K562 (cell line): ENCODE results near the gene LIN28B. TPM values are rescaled to one million over a fixed set of nuclear protein-coding genes. Genes with fewer than 3 reads are reported as not detected.

ENCODE experiments used
- ATAC-seq: fragments of 200-7000 bp; cut with Tn5 transposase; 3 replicates; pipeline ENCODE4 v1.9.1; 2020; ENCODE audit warnings: moderate library complexity
- BruUV-seq: library from RNA; stranded (reverse); fragments of 400-500 nt; replicated peaks from 2 replicates; lab custom pipeline; 2021; lab: Mats Ljungman, UMichigan
- CTCF ChIA-PET: fragments of 300-600 bp; formaldehyde crosslinking; extraction: SDS; loops from one replicate; lab custom pipeline; 2021; ENCODE audit warnings: low intra/inter-chr PET ratio; lab: Yijun Ruan, JAX
- POLR2A ChIA-PET: fragments of 300-600, 350-650 bp; sonication (Branson Sonifier 250); formaldehyde crosslinking; extraction: SDS; loops from one replicate; lab custom pipeline; 2021; ENCODE audit warnings: antibody characterized with exemption, inconsistent platforms; lab: Yijun Ruan, JAX
- DNase-seq, 4 experiments: peaks; one replicate each; pipeline versions ENCODE4 v3.0.0 to v3.0.0-alpha.2; 2011 to 2018; ENCODE audit warnings: low spot score in 3 of 4, mixed read lengths in 3 of 4; ENCODE audit errors: extremely low read depth in 1 of 4
- FAIRE-seq: peaks from 2 replicates; lab custom pipeline; 2011; peaks lifted over from hg19 to GRCh38; lab: Jason Lieb, UNC
- H2AFZ ChIP-seq: 2 replicates; pipeline ENCODE4 v1.6.0; 2011; ENCODE audit warnings: low read depth, low read length, control low read depth, inconsistent platforms
- H3K27ac ChIP-seq: fragments of 200-600 bp; 3 replicates; pipeline ENCODE4 v1.8.0; 2011; ENCODE audit warnings: low read depth, mild to moderate bottlenecking, control low read depth, inconsistent platforms, low read length, moderate library complexity, mixed read lengths; ENCODE audit errors: extremely low read depth
- H3K27me3 ChIP-seq, 2 experiments: fragments of 300-600 bp in 1 of 2; 2 replicates in 1 of 2; 3 replicates in 1 of 2; pipeline versions ENCODE4 v1.6.0 to v1.8.0; 2011; ENCODE audit warnings: inconsistent platforms in 2 of 2, low read length in 2 of 2, mild to moderate bottlenecking in 1 of 2, mixed read lengths in 1 of 2, moderate library complexity in 1 of 2; ENCODE audit not compliant: control insufficient read depth in 2 of 2, insufficient read depth in 2 of 2
- H3K36me3 ChIP-seq: fragments of 300-600 bp; 3 replicates; pipeline ENCODE4 v1.8.0; 2011; ENCODE audit warnings: mild to moderate bottlenecking, low read length, inconsistent platforms; ENCODE audit not compliant: control insufficient read depth, insufficient read depth
- H3K4me1 ChIP-seq, 2 experiments: fragments of 200-600 bp in 1 of 2; replicated peaks in 1 of 2; 2 replicates in 1 of 2; 3 replicates in 1 of 2; pipeline versions ENCODE4 v1.5.1 to v1.8.0; 2011; ENCODE audit warnings: inconsistent platforms in 2 of 2, low read length in 2 of 2, mild to moderate bottlenecking in 1 of 2, mixed read lengths in 1 of 2, moderate library complexity in 1 of 2; ENCODE audit not compliant: control insufficient read depth in 2 of 2, insufficient read depth in 2 of 2
- H3K4me2 ChIP-seq: 2 replicates; pipeline ENCODE4 v1.6.1; 2011; ENCODE audit warnings: low read length, control low read depth, inconsistent platforms, mixed read lengths; ENCODE audit not compliant: insufficient read depth
- H3K4me3 ChIP-seq: fragments of 200-600 bp; sonication (generic), shearing (Covaris generic); 2 replicates; pipeline ENCODE4 v1.5.1; 2016; ENCODE audit warnings: control low read depth, inconsistent platforms
- H3K79me2 ChIP-seq: fragments of 200-600 bp; 3 replicates; pipeline ENCODE4 v1.8.0; 2011; ENCODE audit warnings: low read length, inconsistent platforms; ENCODE audit not compliant: control insufficient read depth, insufficient read depth
- H3K9ac ChIP-seq, 2 experiments: 2 replicates each; pipeline versions ENCODE4 v1.6.0 to v1.6.1; 2011; ENCODE audit warnings: low read depth in 2 of 2, low read length in 2 of 2, control low read depth in 1 of 2, inconsistent platforms in 1 of 2, mild to moderate bottlenecking in 1 of 2, mixed read lengths in 1 of 2; ENCODE audit not compliant: insufficient read depth in 1 of 2
- H3K9me1 ChIP-seq: one replicate; pipeline ENCODE4 v1.6.0; 2011; ENCODE audit warnings: inconsistent platforms, mild to moderate bottlenecking, low read length, moderate library complexity; ENCODE audit not compliant: control insufficient read depth, insufficient read depth
- H3K9me3 ChIP-seq: replicated peaks from 2 replicates; pipeline ENCODE4 v1.5.1; 2011; ENCODE audit warnings: low read depth, low read length, inconsistent platforms; ENCODE audit not compliant: control insufficient read depth, insufficient read depth
- H4K20me1 ChIP-seq: replicated peaks from 2 replicates; pipeline ENCODE4 v1.6.1; 2011; ENCODE audit warnings: low read length, inconsistent platforms, mixed read lengths; ENCODE audit not compliant: control insufficient read depth, insufficient read depth
- BRD4 ChIP-seq: fragments of 200-600 bp; sonication (generic); IDR thresholded peaks from 2 replicates; pipeline ENCODE4 v1.6.1; 2017; ENCODE audit warnings: inconsistent platforms
- ELF4 ChIP-seq: fragments of 450-650 bp; formaldehyde crosslinking; IDR thresholded peaks from 2 replicates; pipeline ENCODE4 v1.4.0; 2022; ENCODE audit warnings: missing genetic modification characterization
- ELK1 ChIP-seq: sonication (generic); formaldehyde crosslinking; IDR thresholded peaks from 2 replicates; pipeline ENCODE4 v1.8.1; 2022; ENCODE audit warnings: missing genetic modification reagents
- GABPB1 ChIP-seq: sonication (generic); formaldehyde crosslinking; IDR thresholded peaks from 2 replicates; pipeline ENCODE4 v1.8.0; 2022; ENCODE audit warnings: mild to moderate bottlenecking, missing genetic modification reagents
- HNRNPK ChIP-seq: fragments of 200-400 bp; formaldehyde crosslinking; IDR thresholded peaks from one replicate; pipeline ENCODE4 v1.6.1; 2018; ENCODE audit warnings: mild to moderate bottlenecking, low read depth, low read length; ENCODE audit not compliant: poor library complexity, severe bottlenecking
- IRF1 ChIP-seq: sonication (generic); formaldehyde crosslinking; IDR thresholded peaks from 2 replicates; pipeline ENCODE4 v1.8.0; 2022; ENCODE audit warnings: missing genetic modification reagents, mild to moderate bottlenecking, borderline replicate concordance
- IRF9 ChIP-seq: fragments of 450-650 bp; IDR thresholded peaks from 2 replicates; pipeline ENCODE4 v1.6.1; 2016; ENCODE audit warnings: missing biosample characterization, missing genetic modification characterization
- MTF1 ChIP-seq: fragments of 250-450 bp; sonication (Bioruptor Pico); IDR thresholded peaks from 2 replicates; pipeline ENCODE4 v1.9.0; 2021; ENCODE audit warnings: moderate library complexity, mild to moderate bottlenecking, inconsistent platforms, borderline replicate concordance
- NFXL1 ChIP-seq: fragments of 450-650 bp; formaldehyde crosslinking; IDR thresholded peaks from 2 replicates; pipeline ENCODE4 v1.4.0; 2021; ENCODE audit warnings: mild to moderate bottlenecking
- RFX1 ChIP-seq: fragments of 450-650 bp; IDR thresholded peaks from 2 replicates; pipeline ENCODE4 v1.6.1; 2016; ENCODE audit warnings: mild to moderate bottlenecking, moderate library complexity
- SFPQ ChIP-seq: fragments of 200-400 bp; formaldehyde crosslinking; IDR thresholded peaks from 2 replicates; pipeline ENCODE4 v1.6.1; 2017; ENCODE audit warnings: mild to moderate bottlenecking, low read depth, low read length, moderate library complexity
- TEAD4 ChIP-seq, 2 experiments: sonication (generic) in 1 of 2; formaldehyde crosslinking in 1 of 2; IDR thresholded peaks; 2 replicates each; pipeline versions ENCODE4 v1.6.1 to v1.8.0; 2012 to 2022; ENCODE audit warnings: borderline replicate concordance in 1 of 2, inconsistent platforms in 1 of 2, low read length in 1 of 2, mild to moderate bottlenecking in 1 of 2, missing genetic modification reagents in 1 of 2
- ZNF175 ChIP-seq: fragments of 200-800 bp; sonication (Bioruptor generic); IDR thresholded peaks from 2 replicates; pipeline ENCODE4 v1.6.1; 2016; ENCODE audit warnings: low read depth, mild to moderate bottlenecking, missing genetic modification characterization, missing compliant biosample characterization
- WGBS: fragments of 100-300 bp; shearing (Covaris generic); methylation state at CpG from one replicate; pipeline ENCODE4 v1.1.6; 2016; ENCODE audit warnings: low coverage, mixed read lengths; ENCODE audit not compliant: insufficient coverage; ENCODE audit errors: missing lambda C conversion rate; 5-methylcytosine and 5-hydroxymethylcytosine counted together
- in situ Hi-C: fragments of 300-500 bp; cut with MboI; formaldehyde crosslinking; loops from 4 replicates; pipeline ENCODE4 v1.15.0; 2018; ENCODE audit warnings: inconsistent platforms, mixed read lengths
- intact Hi-C: fragments of 100-400 bp; cut with micrococcal nuclease; formaldehyde crosslinking; loops from 2 replicates; pipeline ENCODE4 v1.14.2; 2022
- polyA plus RNA-seq, 8 experiments: library from polyadenylated mRNA; depleted of rRNA in 4 of 8; stranded (reverse) in 5 of 8; unstranded in 3 of 8; fragments of >200 nt; fragmentation: Nextera tagmentation in 2 of 8; fragmentation: Illumina TruSeq in 1 of 8; extraction: Ambion mirVana in 2 of 8; extraction: Trizol in 1 of 8; gene quantifications; 2 replicates each; pipeline versions ENCODE4 v1.2.1 to v1.2.3, GENCODE V29; 2011 to 2014; ENCODE audit warnings: inconsistent platforms in 1 of 8, missing spikeins in 1 of 8
- total RNA-seq, 7 experiments: library from RNA; depleted of rRNA in 6 of 7; stranded (reverse); fragments of >200 nt in 6 of 7; fragmentation: Illumina TruSeq in 2 of 7; extraction: Trizol in 2 of 7; gene quantifications; 2 replicates each; pipeline versions ENCODE4 v1.2.1 to v1.2.3, GENCODE V29; 2011 to 2021; ENCODE audit warnings: low replicate concordance in 1 of 7

The LIN28B gene
- total and polyA plus RNA-seq, 9 of the 15 experiments (the other 6 are each of a cell fraction or from before 2014, with no cell fraction given), result 20.9 to 77.3 (median 42.1) TPM

- Histone ChIP-seq H3K9ac (no peak overlapping the region), H3K27ac (no peak overlapping the region), H3K79me2 (0 out of 3 replicates have a peak, but pooled peaks cover 7% of the 10 kb centered on the region), H3K9me3 (no peaks in the 10 kb centered on the region), H3K9me1 (no peaks in the 10 kb centered on the region), H2AFZ (no peak overlapping the region), H4K20me1 (no peaks in the 10 kb centered on the region), H3K4me3 (no peak overlapping the region), H3K4me1 (0 out of 5 replicates have a peak, but pooled peaks cover 0 to 3% of the 10 kb centered on the region in 2 experiments), H3K27me3 (no peaks in the 10 kb centered on the region), H3K36me3 (peaks cover 5% of the 10 kb centered on the region; the same call in 1 of the 3 replicates), H3K4me2 (no peak overlapping the region)
- BruUV-seq, result no TSS peak
- DNase-seq (no peak), FAIRE-seq (no peak), ATAC-seq (no peak)
- ChIA-PET POLR2A (no interaction called here), CTCF (no interaction called here)
- intact Hi-C loops (no loop called here), in situ Hi-C loops (no loop called here)
- WGBS, result 100% methylated on average over 1 of the region's 1 CpG
- TF ChIP-seq ZNF175 (CRISPR knock-in tag) (no peak), NFXL1 (no peak), BRD4 (no peak), HNRNPK (no peak), RFX1 (no peak), GABPB1 (CRISPR knock-in tag) (no peak), IRF1 (CRISPR knock-in tag) (no peak), IRF9 (tag) (no peak), ELK1 (CRISPR knock-in tag) (no peak), TEAD4 (IDR thresholded peaks at IDR 0.05; ENCODE audit: low read length) (no peak), TEAD4 (CRISPR knock-in tag; IDR thresholded peaks at IDR 0.05; ENCODE audit: borderline replicate concordance) (no peak), SFPQ (no peak), MTF1 (no peak), ELF4 (CRISPR knock-in tag) (no peak)
Observed at GRCh38 chr6:105034470-105034869, 77.6 kb downstream of the LIN28B start.
